Esophagus squamous epithelium (tissue), 5 donors: ENCODE results near the gene SEPTIN10. TPM values are rescaled to one million over a fixed set of nuclear protein-coding genes. Genes with fewer than 3 reads are reported as not detected.

Experiments
- DNase-seq: peaks from one replicate; lab custom pipeline; 2025; lab: John Stamatoyannopoulos, UW
- H3K27ac ChIP-seq, 4 donors: fragments of 200-600 bp; sonication (generic); one replicate each; pipeline ENCODE4 v1.5.1; 2016 to 2019; ENCODE audit warnings: mild to moderate bottlenecking in 1 of 4
- H3K27me3 ChIP-seq, 4 donors: fragments of 200-600 bp; sonication (generic); 1 replicate in 3 of 4; 2 replicates in 1 of 4; pipeline versions ENCODE4 v1.5.1 to v1.6.0; 2017 to 2021; ENCODE audit warnings: antibody characterized with exemption in 1 of 4
- H3K36me3 ChIP-seq, 3 donors: fragments of 200-600 bp; sonication (generic); one replicate each; pipeline ENCODE4 v1.5.1; 2016 to 2019
- H3K4me1 ChIP-seq, 3 donors: fragments of 200-600 bp; sonication (generic); one replicate each; pipeline ENCODE4 v1.5.1; 2017 to 2019
- H3K4me3 ChIP-seq, 4 donors: fragments of 200-600 bp; sonication (generic); 1 replicate in 3 of 4; 2 replicates in 1 of 4; pipeline ENCODE4 v1.5.1; 2016 to 2019; ENCODE audit warnings: mild to moderate bottlenecking in 2 of 4, moderate library complexity in 1 of 4
- H3K9me3 ChIP-seq, 3 donors: fragments of 200-600 bp; sonication (generic); one replicate each; pipeline ENCODE4 v1.5.1; 2016 to 2019
- POLR2A ChIP-seq, 4 donors: fragments of 450-650 bp; IDR thresholded peaks; one replicate each; pipeline ENCODE4 v1.6.1; 2017; ENCODE audit warnings: antibody characterized with exemption in 4 of 4, mild to moderate bottlenecking in 4 of 4, moderate library complexity in 3 of 4
- WGBS, 2 donors: methylation state at CpG; one replicate each; pipeline ENCODE4 v1.1.5; 2018; 5-methylcytosine and 5-hydroxymethylcytosine counted together
- intact Hi-C: fragments of 100-400 bp; cut with DNase I; formaldehyde crosslinking; loops from one replicate; pipeline ENCODE4 v1.15.0; 2022
- total RNA-seq, 4 donors: library from RNA; depleted of rRNA; stranded (reverse); fragments of >200 nt; gene quantifications; one replicate each; pipeline ENCODE4 v1.1.0, GENCODE V29; 2016
- TF ChIP-seq, protein P1 (sequence below), 6 experiments: fragments of 450-650 bp in 4 of 6; fragments of 200-600 bp in 2 of 6; sonication (generic) in 2 of 6; IDR thresholded peaks; one replicate each; pipeline ENCODE4 v1.5.1; 2016 to 2019; ENCODE audit warnings: antibody characterized with exemption in 6 of 6, mild to moderate bottlenecking in 4 of 6, moderate library complexity in 4 of 6
- donor health status: DM: yes; HTN: yes; CAD: no.

SEPTIN10 gene
- total RNA-seq, 4 donors from 2014 or later, result 83.6 to 132 (median 86.4) TPM

GRCh38 chr2:109638795-109639194, 25.0 kb upstream of the SEPTIN10 start:
- TF ChIP-seq, protein P1, sequence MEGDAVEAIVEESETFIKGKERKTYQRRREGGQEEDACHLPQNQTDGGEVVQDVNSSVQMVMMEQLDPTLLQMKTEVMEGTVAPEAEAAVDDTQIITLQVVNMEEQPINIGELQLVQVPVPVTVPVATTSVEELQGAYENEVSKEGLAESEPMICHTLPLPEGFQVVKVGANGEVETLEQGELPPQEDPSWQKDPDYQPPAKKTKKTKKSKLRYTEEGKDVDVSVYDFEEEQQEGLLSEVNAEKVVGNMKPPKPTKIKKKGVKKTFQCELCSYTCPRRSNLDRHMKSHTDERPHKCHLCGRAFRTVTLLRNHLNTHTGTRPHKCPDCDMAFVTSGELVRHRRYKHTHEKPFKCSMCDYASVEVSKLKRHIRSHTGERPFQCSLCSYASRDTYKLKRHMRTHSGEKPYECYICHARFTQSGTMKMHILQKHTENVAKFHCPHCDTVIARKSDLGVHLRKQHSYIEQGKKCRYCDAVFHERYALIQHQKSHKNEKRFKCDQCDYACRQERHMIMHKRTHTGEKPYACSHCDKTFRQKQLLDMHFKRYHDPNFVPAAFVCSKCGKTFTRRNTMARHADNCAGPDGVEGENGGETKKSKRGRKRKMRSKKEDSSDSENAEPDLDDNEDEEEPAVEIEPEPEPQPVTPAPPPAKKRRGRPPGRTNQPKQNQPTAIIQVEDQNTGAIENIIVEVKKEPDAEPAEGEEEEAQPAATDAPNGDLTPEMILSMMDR (IDR thresholded peaks at IDR 0.05), result no peak
- TF ChIP-seq POLR2A (IDR thresholded peaks at IDR 0.05), result no peak
- intact Hi-C loops, result no loop called here
- DNase-seq, result no peak
- no peak overlapping the region for H3K4me3 ChIP-seq
- peaks cover 2 to 29% (median 5%) of the 10 kb centered on the region in 3 donors for H3K4me1 ChIP-seq
- H3K27ac ChIP-seq, result no peak overlapping the region
- H3K9me3 ChIP-seq, result no peaks in the 10 kb centered on the region
- 50 to 62% methylated on average over 3 of the region's 3 CpGs for WGBS, 2 donors
- H3K27me3 ChIP-seq, result no peaks in the 10 kb centered on the region
- no peaks in the 10 kb centered on the region for H3K36me3 ChIP-seq

DNA sequence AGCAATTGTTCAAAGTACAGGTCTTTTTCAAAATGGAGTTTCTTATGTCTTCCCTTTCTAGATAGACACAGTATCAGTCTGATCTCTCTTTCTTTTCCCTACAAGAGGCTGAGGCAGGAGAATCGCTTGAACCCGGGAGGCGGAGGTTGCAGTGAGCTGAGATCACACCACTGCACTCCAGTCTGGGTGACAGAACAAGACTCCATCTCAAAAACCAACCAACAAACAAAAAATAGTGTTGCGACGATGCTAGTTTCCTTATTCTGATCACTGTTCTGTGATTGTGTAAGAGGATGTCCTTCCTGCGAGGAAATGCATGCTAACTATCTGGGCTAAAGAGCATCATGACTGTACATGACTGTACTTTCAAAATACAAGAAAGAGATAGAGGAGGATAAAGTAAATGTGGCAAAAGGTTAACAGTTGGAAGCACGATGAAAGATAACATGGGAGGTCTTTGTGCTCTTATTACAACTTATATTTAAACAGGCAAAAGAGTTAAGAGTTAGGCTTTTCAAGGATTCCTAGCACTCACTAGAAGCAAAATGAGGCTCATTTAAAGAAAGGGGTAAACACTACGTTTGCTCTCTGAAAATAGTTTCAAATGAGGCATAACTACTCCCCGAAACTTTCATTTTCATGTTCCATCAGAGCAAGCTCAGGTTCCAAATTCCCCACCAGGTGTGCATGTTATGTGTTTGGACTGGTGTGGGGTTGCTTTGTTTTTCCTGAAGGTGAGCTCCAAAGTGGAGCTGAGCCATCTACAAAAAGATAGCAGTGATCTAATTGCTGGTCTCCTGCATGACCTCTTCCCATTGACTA, 24.2 kb upstream of the SEPTIN10 start:
- 34 to 36% methylated on average over 9 of the region's 9 CpGs for WGBS, 2 donors
- Histone ChIP-seq H3K27ac (peak overlapping the region in 3 of 4 donors; percentile 9 to 47 (median 31)), H3K27me3 (no peaks in the 10 kb centered on the region), H3K9me3 (no peaks in the 10 kb centered on the region), H3K4me3 (no peak overlapping the region), H3K4me1 (peaks cover 0 to 22% (median 5%) of the 10 kb centered on the region in 3 donors), H3K36me3 (no peaks in the 10 kb centered on the region)
- intact Hi-C loops, result no loop called here
- no peak for DNase-seq
- TF ChIP-seq, protein P1 (IDR thresholded peaks at IDR 0.05), result no peak
- TF ChIP-seq POLR2A (IDR thresholded peaks at IDR 0.05), result no peak

DNA sequence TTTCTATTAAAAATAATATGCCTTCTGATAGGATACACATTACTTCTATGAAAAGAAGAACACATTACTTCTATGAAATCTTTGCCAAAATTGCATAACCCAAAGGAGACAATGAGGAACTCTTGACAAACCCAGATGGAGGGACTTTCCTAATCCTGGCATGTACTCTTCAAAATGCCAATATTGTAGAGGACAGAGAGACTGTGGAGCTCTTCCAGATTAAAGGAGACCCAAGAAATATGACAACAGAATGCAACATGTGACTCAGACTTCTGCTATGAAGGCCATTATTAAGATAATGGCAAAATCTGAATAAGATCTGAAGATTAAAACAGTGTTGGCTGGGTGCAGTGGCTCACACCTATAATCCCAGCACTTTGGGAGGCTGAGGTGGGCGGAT, 22.6 kb upstream of the SEPTIN10 start:
- Histone ChIP-seq H3K4me3 (no peak overlapping the region), H3K36me3 (no peaks in the 10 kb centered on the region), H3K9me3 (no peaks in the 10 kb centered on the region), H3K27ac (peak overlapping the region in 2 of 4 donors; percentile 6 to 26), H3K27me3 (no peaks in the 10 kb centered on the region), H3K4me1 (peaks cover 0 to 22% (median 5%) of the 10 kb centered on the region in 3 donors)
- intact Hi-C loops, result no loop called here
- WGBS, 2 donors, result 20 to 42% methylated on average over 1 of the region's 1 CpG
- no peak for DNase-seq
- TF ChIP-seq, protein P1 (IDR thresholded peaks at IDR 0.05), result no peak
- no peak for TF ChIP-seq POLR2A (IDR thresholded peaks at IDR 0.05)

DNA sequence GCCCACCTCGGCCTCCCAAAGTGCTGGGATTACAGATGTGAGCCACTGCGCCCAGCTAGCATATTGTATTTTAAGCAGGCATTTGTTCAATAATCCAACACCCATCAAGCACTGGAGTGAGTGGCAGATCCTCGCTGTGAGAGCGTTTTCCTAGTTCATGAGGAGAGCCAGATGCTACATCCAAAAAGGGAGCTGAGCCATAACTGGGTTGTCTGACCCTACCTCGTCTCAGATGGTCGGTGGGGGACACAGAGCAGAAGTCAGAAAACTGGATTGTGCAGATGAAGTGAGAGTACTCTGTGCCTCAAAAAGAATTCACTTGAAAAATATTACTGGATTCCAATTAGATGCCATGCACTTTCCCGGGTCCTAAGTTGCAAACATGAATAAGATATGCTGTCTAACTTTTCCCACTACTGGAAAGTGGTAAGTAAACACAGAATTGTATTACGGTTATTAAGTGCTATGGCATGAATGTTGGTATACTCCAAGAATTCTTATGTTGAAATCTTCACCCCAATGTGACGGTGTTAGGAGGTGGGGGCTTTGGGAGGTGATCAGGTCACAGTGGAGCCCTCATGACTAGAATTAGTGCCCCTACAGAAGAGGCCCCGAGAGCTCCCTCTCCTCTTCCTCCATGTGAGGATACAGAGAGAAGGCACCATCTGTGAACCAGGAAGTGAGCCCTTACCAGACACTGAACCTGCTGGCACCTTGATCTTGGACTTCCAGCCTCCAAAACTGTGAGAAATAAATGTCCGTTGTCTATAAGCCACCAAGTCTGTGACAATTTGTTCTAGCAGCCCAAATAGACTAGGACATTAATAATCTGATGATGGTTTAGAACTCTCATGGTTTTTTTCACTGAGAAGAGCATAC, 21.9 kb upstream of the SEPTIN10 start:
- DNase-seq, result no peak
- Histone ChIP-seq H3K4me3 (no peak overlapping the region), H3K36me3 (no peaks in the 10 kb centered on the region), H3K4me1 (peaks cover 0 to 23% (median 5%) of the 10 kb centered on the region in 3 donors), H3K27ac (peak overlapping the region in 1 of 4 donors; percentile 6), H3K27me3 (no peaks in the 10 kb centered on the region), H3K9me3 (no peaks in the 10 kb centered on the region)
- intact Hi-C loops, result no loop called here
- no peak for TF ChIP-seq POLR2A (IDR thresholded peaks at IDR 0.05)
- TF ChIP-seq, protein P1 (IDR thresholded peaks at IDR 0.05), result no peak
- WGBS, 2 donors, result 79 to 86% methylated on average over 7 to 11 of the region's 11 CpGs
